ENCODE measurements around the gene AFAP1L1.

DNA sequence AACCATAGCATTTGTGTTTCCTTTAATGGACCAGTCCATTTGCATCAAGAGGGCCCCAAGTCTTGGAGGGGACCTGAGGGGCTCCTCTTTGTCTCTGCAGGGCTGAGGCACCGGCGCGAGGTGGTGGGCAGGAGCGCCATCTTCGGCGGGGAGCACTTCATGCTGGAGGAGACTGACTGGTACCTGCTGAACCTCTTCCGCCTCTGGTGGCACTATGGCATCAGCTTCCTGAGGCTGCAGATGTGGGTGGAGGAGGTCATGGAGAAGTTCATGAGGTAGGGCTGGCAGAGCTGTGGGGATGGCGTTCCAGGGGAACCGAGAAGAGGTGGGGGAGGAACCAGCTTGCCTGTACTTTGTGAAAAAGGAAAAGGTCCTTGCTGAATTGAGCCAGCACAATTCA lies 92.3 kb downstream of the AFAP1L1 start:
- TF ChIP-seq, protein P1, sequence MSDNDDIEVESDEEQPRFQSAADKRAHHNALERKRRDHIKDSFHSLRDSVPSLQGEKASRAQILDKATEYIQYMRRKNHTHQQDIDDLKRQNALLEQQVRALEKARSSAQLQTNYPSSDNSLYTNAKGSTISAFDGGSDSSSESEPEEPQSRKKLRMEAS (CRISPR knock-in tag; IDR thresholded peaks at IDR 0.05), result no peak
- TF ChIP-seq, protein P2, sequence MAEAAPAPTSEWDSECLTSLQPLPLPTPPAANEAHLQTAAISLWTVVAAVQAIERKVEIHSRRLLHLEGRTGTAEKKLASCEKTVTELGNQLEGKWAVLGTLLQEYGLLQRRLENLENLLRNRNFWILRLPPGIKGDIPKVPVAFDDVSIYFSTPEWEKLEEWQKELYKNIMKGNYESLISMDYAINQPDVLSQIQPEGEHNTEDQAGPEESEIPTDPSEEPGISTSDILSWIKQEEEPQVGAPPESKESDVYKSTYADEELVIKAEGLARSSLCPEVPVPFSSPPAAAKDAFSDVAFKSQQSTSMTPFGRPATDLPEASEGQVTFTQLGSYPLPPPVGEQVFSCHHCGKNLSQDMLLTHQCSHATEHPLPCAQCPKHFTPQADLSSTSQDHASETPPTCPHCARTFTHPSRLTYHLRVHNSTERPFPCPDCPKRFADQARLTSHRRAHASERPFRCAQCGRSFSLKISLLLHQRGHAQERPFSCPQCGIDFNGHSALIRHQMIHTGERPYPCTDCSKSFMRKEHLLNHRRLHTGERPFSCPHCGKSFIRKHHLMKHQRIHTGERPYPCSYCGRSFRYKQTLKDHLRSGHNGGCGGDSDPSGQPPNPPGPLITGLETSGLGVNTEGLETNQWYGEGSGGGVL (CRISPR knock-in tag; IDR thresholded peaks at IDR 0.05), result no peak
- no peak for TF ChIP-seq TEAD4 (IDR thresholded peaks at IDR 0.05; ENCODE audit: low read length)
- no peak for TF ChIP-seq TEAD4 (CRISPR knock-in tag; IDR thresholded peaks at IDR 0.05; ENCODE audit: borderline replicate concordance)
- TF ChIP-seq TAF1 (IDR thresholded peaks at IDR 0.05; ENCODE audit: control insufficient read depth, extremely low read depth, insufficient read depth, low read length, severe bottlenecking), result no peak
- TF ChIP-seq, protein P3, sequence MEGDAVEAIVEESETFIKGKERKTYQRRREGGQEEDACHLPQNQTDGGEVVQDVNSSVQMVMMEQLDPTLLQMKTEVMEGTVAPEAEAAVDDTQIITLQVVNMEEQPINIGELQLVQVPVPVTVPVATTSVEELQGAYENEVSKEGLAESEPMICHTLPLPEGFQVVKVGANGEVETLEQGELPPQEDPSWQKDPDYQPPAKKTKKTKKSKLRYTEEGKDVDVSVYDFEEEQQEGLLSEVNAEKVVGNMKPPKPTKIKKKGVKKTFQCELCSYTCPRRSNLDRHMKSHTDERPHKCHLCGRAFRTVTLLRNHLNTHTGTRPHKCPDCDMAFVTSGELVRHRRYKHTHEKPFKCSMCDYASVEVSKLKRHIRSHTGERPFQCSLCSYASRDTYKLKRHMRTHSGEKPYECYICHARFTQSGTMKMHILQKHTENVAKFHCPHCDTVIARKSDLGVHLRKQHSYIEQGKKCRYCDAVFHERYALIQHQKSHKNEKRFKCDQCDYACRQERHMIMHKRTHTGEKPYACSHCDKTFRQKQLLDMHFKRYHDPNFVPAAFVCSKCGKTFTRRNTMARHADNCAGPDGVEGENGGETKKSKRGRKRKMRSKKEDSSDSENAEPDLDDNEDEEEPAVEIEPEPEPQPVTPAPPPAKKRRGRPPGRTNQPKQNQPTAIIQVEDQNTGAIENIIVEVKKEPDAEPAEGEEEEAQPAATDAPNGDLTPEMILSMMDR (IDR thresholded peaks at IDR 0.05 in 2 of 3, conservative IDR thresholded peaks at IDR 0.05 in 1 of 3; ENCODE audit: insufficient read depth in 2 of 3, low read depth in 1 of 3, low read length in 3 of 3), result no peak
- no peak for TF ChIP-seq BRF1 (IDR thresholded peaks at IDR 0.05; ENCODE audit: borderline replicate concordance, extremely low read depth, insufficient read length)
- no peak for TF ChIP-seq POLR2A (conservative IDR thresholded peaks at IDR 0.05)
- TF ChIP-seq, protein P4, sequence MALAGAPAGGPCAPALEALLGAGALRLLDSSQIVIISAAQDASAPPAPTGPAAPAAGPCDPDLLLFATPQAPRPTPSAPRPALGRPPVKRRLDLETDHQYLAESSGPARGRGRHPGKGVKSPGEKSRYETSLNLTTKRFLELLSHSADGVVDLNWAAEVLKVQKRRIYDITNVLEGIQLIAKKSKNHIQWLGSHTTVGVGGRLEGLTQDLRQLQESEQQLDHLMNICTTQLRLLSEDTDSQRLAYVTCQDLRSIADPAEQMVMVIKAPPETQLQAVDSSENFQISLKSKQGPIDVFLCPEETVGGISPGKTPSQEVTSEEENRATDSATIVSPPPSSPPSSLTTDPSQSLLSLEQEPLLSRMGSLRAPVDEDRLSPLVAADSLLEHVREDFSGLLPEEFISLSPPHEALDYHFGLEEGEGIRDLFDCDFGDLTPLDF (CRISPR knock-in tag; IDR thresholded peaks at IDR 0.05), result no peak

Measured in K562 (cell line).